GM12878 (cell line): Measurements from ENCODE around the gene LDLRAD4.

ENCODE experiments used
- ELK1 ChIP-seq: IDR thresholded peaks from 2 replicates; pipeline ENCODE4 v1.6.1; 2012; ENCODE audit warnings: low read depth, low read length, improper control_type of control experiment
- ESRRA ChIP-seq: IDR thresholded peaks from 2 replicates; pipeline ENCODE4 v1.6.1; 2012; ENCODE audit warnings: mild to moderate bottlenecking, low read length, improper control_type of control experiment
- EZH2 ChIP-seq: IDR thresholded peaks from 2 replicates; pipeline ENCODE4 v1.6.1; 2012; ENCODE audit warnings: low read depth, mild to moderate bottlenecking, control low read depth, inconsistent platforms, low read length, borderline replicate concordance; ENCODE audit not compliant: control insufficient read depth
- MAX ChIP-seq: IDR thresholded peaks from 2 replicates; pipeline ENCODE4 v1.6.1; 2012; ENCODE audit warnings: low read depth, low read length, improper control_type of control experiment
- NR2C2 ChIP-seq: IDR thresholded peaks from 2 replicates; pipeline ENCODE4 v1.6.1; 2011; ENCODE audit warnings: borderline replicate concordance, low read depth; ENCODE audit not compliant: control insufficient read depth, insufficient read length
- POLR2A ChIP-seq: IDR thresholded peaks from 2 replicates; pipeline ENCODE4 v1.6.1; 2011; ENCODE audit warnings: low read depth, mild to moderate bottlenecking, low read length
- POLR2AphosphoS2 ChIP-seq: IDR thresholded peaks from 2 replicates; pipeline ENCODE4 v1.6.1; 2011; ENCODE audit warnings: low read depth, mild to moderate bottlenecking, low read length, improper control_type of control experiment, moderate library complexity
- POLR2AphosphoS5 ChIP-seq: IDR thresholded peaks from 2 replicates; pipeline ENCODE4 v1.6.1; 2011; ENCODE audit warnings: mild to moderate bottlenecking, low read length, inconsistent platforms
- SP1 ChIP-seq: IDR thresholded peaks from one replicate; pipeline ENCODE4 v1.6.1; 2011; ENCODE audit warnings: low read depth, low read length
- TCF12 ChIP-seq: IDR thresholded peaks from 2 replicates; pipeline ENCODE4 v1.6.1; 2011; ENCODE audit warnings: low read depth, mild to moderate bottlenecking, low read length
- TF ChIP-seq, protein P1 (sequence below): IDR thresholded peaks from 2 replicates; pipeline ENCODE4 v1.6.1; 2011; ENCODE audit warnings: borderline replicate concordance, low read depth, mild to moderate bottlenecking, moderate library complexity, mixed read lengths, low read length; ENCODE audit not compliant: insufficient read depth; ENCODE audit errors: extremely low read length
- TF ChIP-seq, protein P2 (sequence below), 3 experiments: IDR thresholded peaks in 2 of 3; conservative IDR thresholded peaks in 1 of 3; 2 replicates each; pipeline ENCODE4 v1.5.1; 2011; ENCODE audit warnings: low read depth in 3 of 3, low read length in 3 of 3, mild to moderate bottlenecking in 3 of 3, control low read depth in 2 of 3, moderate library complexity in 2 of 3, inconsistent platforms in 1 of 3, mixed read lengths in 1 of 3; ENCODE audit not compliant: control insufficient read depth in 2 of 3, insufficient read depth in 1 of 3; ENCODE audit errors: extremely low read depth in 1 of 3

DNA sequence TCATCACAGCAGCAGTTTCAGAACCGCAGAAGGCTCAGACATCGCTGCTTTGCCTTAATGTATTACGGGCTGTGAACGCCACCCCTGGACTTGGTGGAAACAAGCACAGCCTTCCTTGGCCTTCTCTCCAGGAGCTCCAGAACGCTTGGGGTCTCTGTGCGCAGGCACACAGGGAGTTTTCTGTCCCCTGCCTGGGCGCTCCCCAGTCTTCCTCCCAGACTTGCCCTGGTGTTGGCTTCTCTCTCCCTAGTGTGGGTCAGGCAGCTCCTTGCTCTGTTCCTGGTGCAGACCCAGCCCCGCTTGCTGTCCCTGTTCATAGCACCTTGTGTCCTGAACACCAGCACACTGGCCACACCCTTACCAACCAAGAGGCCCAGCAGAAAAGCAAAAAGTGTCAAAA is 404.2 kb downstream of the LDLRAD4 start:
- TF ChIP-seq, protein P1, sequence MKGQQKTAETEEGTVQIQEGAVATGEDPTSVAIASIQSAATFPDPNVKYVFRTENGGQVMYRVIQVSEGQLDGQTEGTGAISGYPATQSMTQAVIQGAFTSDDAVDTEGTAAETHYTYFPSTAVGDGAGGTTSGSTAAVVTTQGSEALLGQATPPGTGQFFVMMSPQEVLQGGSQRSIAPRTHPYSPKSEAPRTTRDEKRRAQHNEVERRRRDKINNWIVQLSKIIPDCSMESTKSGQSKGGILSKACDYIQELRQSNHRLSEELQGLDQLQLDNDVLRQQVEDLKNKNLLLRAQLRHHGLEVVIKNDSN: no peak
- TF ChIP-seq, protein P2, sequence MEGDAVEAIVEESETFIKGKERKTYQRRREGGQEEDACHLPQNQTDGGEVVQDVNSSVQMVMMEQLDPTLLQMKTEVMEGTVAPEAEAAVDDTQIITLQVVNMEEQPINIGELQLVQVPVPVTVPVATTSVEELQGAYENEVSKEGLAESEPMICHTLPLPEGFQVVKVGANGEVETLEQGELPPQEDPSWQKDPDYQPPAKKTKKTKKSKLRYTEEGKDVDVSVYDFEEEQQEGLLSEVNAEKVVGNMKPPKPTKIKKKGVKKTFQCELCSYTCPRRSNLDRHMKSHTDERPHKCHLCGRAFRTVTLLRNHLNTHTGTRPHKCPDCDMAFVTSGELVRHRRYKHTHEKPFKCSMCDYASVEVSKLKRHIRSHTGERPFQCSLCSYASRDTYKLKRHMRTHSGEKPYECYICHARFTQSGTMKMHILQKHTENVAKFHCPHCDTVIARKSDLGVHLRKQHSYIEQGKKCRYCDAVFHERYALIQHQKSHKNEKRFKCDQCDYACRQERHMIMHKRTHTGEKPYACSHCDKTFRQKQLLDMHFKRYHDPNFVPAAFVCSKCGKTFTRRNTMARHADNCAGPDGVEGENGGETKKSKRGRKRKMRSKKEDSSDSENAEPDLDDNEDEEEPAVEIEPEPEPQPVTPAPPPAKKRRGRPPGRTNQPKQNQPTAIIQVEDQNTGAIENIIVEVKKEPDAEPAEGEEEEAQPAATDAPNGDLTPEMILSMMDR (IDR thresholded peaks at IDR 0.05 in 2 of 3, conservative IDR thresholded peaks at IDR 0.05 in 1 of 3; ENCODE audit: control insufficient read depth in 2 of 3, extremely low read depth in 1 of 3, insufficient read depth in 1 of 3, low read depth in 3 of 3, low read length in 3 of 3): no peak
- TF ChIP-seq POLR2AphosphoS5 (no peak), ELK1 (no peak), NR2C2 (no peak), POLR2A (no peak), POLR2AphosphoS2 (no peak), EZH2 (no peak), SP1 (no peak), MAX (no peak), ESRRA (no peak), TCF12 (no peak)
